ENCODE measurements around the gene CDX1.

The CDX1 gene

GRCh38 chr5:150166650-150167511 is at the start of gene CDX1:
Gene CDX1, plus strand, starts transcription at chr5:150166778. Its CDS starts 99 bp downstream, at chr5:150166877.
- no peak for DNase-seq (ENCODE audit: low read depth in 1 of 2, low spot score in 1 of 2)

GRCh38 chr5:150117945-150118560 is 48.5 kb upstream of the CDX1 start:
- DNase-seq (ENCODE audit: low read depth in 1 of 2, low spot score in 1 of 2) = no peak

DNA sequence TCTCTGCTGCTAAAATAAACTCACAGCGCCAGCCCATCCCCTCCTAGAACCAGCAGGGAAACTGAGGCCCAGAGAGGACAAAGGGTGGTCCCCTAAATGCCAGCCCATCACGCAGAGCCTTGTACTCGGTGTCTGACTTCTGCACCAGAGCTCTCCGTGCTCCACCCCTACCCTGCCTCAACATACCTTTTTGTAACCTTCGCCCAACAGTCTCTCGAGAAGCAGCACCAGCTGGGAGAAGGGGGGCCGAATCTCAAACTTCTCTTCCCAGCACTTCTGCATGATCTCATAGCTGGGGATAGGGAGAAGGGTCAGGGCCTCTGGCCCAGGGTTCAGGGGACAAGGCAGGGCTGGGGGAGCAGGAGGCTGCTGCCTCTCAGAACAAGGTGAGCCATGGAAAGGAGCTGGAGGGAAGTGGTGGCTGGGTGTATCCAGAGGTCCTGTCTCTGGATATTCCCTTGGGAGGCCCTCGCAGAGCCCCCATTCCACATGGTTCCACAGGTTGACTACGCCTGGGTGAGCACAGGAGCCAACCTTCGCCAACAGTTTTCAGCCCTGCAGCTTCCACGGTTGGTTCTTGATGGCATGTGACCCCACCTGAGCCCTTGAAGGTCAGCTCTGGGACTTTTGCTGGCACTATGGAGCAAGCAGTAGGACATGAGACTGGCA is 47.9 kb upstream of the CDX1 start:
- DNase-seq (ENCODE audit: low read depth in 1 of 2, low spot score in 1 of 2) = no peak

GRCh38 chr5:150119421-150120061 is 47.0 kb upstream of the CDX1 start:
- DNase-seq (ENCODE audit: low read depth in 1 of 2, low spot score in 1 of 2) = no peak

- no peak for DNase-seq (ENCODE audit: low read depth in 1 of 2, low spot score in 1 of 2)
These were observed 46.5 kb upstream of the CDX1 start for GRCh38 chr5:150120062-150120441.

GRCh38 chr5:150120617-150121447 is 45.7 kb upstream of the CDX1 start:
- DNase-seq (ENCODE audit: low read depth in 1 of 2, low spot score in 1 of 2) = no peak

- DNase-seq (ENCODE audit: low read depth in 1 of 2, low spot score in 1 of 2) = no peak
These were observed 45.0 kb upstream of the CDX1 start for GRCh38 chr5:150121448-150122157.

GRCh38 chr5:150122158-150122510 is 44.4 kb upstream of the CDX1 start:
- no peak for DNase-seq (ENCODE audit: low read depth in 1 of 2, low spot score in 1 of 2)

DNA sequence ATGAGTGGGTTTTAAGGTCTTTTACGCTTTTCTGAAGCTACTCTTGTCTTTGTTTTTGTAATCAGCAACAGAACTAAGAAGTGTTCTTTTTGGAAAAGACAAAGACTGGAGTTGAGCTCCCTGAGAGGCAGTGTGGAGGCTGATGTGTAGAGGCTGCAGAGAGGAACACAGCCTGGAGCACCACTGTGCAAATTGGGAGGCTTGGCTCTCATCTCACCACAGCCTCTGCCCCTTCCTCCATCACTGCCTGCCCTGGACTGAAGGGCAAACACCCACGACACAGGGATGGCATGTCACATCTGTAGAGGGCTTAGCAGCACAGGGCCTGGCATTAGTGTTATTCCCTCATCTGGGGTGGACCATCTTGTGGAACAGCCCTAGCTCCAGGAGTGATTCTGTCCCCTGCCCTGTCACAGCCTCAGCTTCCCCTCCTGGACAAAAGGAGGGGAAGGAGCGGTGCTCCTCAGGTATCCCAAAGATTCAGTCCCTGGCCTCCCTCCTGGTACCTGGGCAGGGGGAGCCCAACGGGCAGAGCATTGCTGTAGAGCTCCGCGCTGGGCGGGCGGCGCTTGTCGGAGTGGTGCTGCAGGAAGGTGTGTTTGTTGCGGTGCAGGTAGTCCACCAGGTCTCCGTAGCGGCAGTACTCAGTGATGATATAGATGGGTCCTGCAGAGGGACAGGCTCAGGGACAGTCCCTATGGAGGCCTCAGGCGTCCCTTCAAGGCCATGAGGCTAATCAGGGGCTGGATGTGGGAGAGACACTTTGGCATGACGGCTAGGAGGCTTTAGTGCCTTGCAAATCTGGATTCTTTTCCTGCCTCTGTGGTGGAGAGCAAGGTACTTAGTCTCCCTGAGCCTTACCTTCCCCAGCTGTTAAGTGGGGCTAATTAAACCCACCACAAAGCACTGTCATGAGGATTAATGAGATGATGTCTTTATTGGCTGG is 43.8 kb upstream of the CDX1 start:
- DNase-seq (ENCODE audit: low read depth in 1 of 2, low spot score in 1 of 2) = no peak

DNA sequence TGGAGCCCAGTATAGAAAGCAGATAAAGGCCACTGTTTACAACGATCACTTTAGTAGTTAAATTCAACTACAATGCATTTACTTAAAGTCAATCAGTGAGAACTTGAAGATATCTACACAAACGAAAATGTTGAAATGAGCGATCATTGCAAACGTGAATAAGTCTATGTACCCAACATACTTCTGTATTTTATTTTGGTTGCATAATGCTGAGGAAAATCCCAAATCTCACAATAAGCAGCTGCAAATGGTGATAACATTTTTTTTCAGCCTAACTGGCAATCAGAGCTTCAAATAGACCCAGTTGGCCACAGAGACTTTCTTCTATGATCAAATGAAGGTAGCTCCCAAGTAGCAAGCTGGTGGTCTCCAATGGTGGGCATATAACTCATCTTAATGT is 43.0 kb upstream of the CDX1 start:
- no peak for DNase-seq (ENCODE audit: low read depth in 1 of 2, low spot score in 1 of 2)

- DNase-seq (ENCODE audit: low read depth in 1 of 2, low spot score in 1 of 2) = no peak
These were observed 42.4 kb upstream of the CDX1 start for GRCh38 chr5:150124111-150124557.

GRCh38 chr5:150124596-150124995 is 42.0 kb upstream of the CDX1 start:
- DNase-seq (ENCODE audit: low read depth in 1 of 2, low spot score in 1 of 2) = no peak

GRCh38 chr5:150125334-150125733 is 41.2 kb upstream of the CDX1 start:
- no peak for DNase-seq (ENCODE audit: low read depth in 1 of 2, low spot score in 1 of 2)

DNA sequence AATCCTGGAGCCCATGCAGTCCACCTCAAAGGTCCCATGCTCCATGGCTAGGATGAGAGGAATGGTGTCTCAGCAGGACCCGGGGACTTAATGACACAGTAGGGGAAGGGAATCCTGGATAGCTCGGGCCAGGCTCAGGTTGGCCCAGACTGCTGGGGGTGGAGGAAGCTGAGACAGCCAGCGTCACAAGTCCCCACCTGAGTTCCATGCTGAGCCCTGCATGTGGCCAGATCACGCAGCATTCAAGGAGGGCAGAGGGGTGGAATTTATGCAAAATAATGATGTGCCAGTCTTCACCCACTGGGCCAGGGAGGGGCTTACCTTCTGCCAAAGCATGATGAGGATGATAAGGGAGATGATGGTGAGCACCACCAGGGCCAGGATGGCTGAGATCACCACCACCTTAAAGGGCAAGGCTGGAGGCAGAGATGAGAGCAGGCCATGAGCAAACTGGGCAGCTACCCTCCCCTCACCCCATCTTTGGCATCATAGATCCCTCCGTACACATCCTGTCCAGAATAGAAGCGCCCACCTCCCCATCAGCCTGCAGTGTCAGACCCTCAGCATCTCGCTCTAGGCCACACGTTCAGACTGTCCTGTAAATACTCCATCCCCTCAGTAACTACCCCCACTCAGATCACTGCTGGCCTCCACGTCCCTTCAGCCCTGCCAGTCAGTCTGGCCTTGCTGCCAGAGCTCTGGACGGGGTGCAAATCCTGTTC is 40.2 kb upstream of the CDX1 start:
- no peak for DNase-seq (ENCODE audit: low read depth in 1 of 2, low spot score in 1 of 2)

GRCh38 chr5:150126921-150127265 is 39.7 kb upstream of the CDX1 start:
- no peak for DNase-seq (ENCODE audit: low read depth in 1 of 2, low spot score in 1 of 2)

DNA sequence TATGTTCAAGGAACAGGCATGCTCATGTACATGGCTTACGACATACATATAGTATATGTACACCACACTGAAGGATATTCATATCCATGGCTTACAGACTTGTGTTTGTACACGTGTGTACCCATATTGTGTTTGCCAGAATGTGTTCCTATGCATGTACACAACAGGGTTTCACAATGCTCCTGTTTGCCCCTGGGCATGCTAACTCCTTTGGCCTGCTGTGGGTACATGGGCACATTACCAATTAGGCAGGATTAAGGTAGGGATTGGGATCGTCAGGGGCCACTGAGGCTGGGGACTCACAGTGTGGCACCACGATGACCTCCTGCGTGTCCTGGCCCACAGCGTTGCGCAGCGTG is 37.1 kb upstream of the CDX1 start:
- no peak for DNase-seq (ENCODE audit: low read depth in 1 of 2, low spot score in 1 of 2)

DNA sequence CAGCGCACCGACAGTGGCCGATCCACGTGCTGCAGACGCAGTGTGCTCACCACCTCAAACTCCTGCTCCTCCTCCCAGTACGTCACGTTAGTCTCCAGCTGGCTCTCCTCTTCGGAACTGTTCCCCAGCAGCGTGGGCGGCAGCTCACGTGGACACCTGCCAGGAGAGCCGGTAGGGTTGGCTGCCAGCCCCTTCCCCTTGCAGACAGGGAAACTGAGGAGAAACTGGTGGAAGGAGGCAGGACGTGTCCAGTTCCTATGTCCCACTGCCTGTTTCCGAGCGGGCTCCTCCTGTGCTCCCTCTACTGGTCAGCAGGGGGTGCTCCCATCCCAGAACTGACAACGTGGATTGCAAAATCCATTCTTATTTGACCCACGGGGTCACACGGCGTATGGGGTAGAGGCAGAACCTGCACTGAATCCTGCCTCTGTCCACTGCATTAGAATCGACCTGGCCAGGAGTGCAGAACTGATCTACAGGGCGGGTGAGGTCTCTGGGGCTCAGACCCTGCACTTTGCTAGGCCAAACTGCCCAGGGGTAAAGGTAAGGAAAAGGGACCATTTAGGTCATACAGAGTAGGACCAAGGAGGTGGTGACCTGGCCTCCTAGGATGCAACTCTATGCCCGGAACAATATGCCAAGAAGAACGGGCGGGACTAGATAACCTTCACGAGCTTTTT is 36.6 kb upstream of the CDX1 start:
- peak; percentile 6 to 17 for DNase-seq (ENCODE audit: low read depth in 1 of 2, low spot score in 1 of 2)

DNA sequence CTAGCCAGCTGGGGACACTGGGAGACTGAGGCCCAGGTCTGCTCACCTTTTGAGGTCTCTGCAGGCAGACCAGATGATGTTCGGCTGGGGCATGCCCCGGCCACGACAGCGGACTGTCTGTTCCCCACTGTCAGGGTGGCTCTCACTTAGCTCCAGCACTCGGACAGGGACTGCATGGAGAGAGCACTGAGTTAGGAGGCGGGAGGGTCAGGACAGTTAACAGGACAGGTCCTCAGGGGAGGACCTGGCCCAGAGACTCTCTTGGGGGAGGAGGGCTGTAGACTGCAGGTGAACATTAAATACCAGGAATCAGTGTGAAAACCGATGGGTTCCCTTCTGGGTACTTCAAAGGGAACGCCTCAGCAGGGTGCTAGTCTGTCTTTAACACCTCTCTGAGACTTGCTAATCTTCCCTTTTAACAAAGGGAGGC is 36.1 kb upstream of the CDX1 start:
- no peak for DNase-seq (ENCODE audit: low read depth in 1 of 2, low spot score in 1 of 2)
